AG10803 (cell line): ENCODE results near the gene UCN.
A peak's percentile ranks its signal among the peaks of the same experiment; 100 is the strongest.
"Not testable (repeated sequence)": the region's sequence is repeated elsewhere in the genome, so short reads cannot be mapped to it uniquely, and the experiment has no call there.

Source experiments
- DNase-seq: peaks from one replicate; pipeline ENCODE4 v3.0.0; 2010; ENCODE audit warnings: low read depth
- H3K4me3 ChIP-seq: 2 replicates; pipeline ENCODE4 v1.5.1; 2011; ENCODE audit warnings: mild to moderate bottlenecking, low read length, control low read depth
- TF ChIP-seq, protein P1 (sequence below): conservative IDR thresholded peaks from 2 replicates; pipeline ENCODE4 v1.5.1; 2011; ENCODE audit warnings: mild to moderate bottlenecking, low read length, control low read depth, inconsistent platforms

Gene UCN

DNA sequence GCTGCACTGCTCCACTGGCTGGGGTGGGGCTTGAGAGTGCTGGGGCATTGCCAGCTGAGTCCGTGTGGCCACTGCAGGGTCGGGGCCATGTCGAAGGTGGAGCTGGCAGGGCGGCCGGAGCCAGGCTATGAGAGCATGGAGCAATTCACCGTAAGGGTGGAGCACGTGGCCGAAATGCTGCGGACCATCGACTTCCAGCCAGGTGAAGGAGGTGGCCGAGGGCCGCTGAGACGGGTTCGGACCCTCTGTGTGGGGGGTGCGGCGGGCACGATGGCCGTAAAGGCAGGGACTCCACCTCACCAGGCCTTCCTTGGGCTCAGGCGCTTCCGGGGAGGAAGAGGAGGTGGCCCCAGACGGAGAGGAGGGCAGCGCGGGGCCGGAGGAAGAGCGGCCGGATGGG is 2.1 kb downstream of the UCN start:
- no peak overlapping the region for H3K4me3 ChIP-seq
- no peak for DNase-seq
- TF ChIP-seq, protein P1, sequence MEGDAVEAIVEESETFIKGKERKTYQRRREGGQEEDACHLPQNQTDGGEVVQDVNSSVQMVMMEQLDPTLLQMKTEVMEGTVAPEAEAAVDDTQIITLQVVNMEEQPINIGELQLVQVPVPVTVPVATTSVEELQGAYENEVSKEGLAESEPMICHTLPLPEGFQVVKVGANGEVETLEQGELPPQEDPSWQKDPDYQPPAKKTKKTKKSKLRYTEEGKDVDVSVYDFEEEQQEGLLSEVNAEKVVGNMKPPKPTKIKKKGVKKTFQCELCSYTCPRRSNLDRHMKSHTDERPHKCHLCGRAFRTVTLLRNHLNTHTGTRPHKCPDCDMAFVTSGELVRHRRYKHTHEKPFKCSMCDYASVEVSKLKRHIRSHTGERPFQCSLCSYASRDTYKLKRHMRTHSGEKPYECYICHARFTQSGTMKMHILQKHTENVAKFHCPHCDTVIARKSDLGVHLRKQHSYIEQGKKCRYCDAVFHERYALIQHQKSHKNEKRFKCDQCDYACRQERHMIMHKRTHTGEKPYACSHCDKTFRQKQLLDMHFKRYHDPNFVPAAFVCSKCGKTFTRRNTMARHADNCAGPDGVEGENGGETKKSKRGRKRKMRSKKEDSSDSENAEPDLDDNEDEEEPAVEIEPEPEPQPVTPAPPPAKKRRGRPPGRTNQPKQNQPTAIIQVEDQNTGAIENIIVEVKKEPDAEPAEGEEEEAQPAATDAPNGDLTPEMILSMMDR = no peak

DNA sequence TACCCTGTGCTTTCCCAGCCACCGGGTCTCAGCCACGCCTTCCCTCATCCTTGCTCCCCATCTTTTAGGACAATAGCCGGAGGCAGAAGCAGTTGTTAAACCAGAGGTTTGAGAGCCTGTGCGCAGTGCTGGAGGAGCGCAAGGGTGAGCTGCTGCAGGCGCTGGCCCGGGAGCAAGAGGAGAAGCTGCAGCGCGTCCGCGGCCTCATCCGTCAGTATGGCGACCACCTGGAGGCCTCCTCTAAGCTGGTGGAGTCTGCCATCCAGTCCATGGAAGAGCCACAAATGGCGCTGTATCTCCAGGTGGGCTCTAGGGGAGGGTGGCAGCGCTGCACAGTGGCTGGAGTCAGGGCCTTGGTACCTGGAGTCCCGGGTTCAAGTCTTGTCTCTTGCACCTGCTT is 2.7 kb downstream of the UCN start:
- TF ChIP-seq, protein P1 = no peak
- DNase-seq = no peak
- H3K4me3 ChIP-seq = no peak overlapping the region

DNA sequence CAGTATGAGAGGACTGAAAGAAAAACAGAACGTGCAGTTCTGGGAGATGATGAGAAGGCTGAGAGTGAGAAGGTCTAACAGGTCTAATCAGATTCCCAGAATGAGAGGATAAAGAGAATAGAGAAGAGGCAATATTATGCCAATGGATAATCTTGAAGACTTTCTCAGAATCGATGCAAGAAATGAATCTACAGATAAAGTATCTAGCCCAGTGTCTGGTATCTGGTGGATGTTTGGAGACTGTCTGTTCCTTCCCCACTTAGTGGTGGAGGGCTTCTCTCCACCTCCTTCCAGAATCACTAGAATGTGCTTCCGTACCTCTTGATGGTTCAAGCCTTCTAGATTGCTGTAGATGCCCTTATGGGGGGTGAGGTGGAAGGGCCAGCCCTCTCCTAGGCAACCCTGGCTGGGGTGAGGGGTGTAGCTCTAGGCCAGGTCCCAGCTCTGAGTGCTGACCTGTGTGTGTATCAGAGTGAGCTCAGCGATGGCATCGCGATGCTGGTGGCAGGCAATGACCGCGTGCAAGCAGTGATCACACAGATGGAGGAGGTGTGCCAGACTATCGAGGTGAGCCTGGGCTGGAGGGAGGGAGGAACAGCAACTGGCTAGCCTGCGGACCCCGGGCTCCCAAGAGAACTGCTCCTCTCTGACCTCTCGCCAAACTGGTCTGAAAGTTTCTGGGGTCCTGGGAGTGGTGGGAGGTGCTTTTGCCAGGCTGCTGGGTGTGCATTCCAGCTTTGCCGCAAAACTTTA is 3.6 kb downstream of the UCN start:
- no peak for DNase-seq
- no peak overlapping the region for H3K4me3 ChIP-seq
- TF ChIP-seq, protein P1 = no peak

DNA sequence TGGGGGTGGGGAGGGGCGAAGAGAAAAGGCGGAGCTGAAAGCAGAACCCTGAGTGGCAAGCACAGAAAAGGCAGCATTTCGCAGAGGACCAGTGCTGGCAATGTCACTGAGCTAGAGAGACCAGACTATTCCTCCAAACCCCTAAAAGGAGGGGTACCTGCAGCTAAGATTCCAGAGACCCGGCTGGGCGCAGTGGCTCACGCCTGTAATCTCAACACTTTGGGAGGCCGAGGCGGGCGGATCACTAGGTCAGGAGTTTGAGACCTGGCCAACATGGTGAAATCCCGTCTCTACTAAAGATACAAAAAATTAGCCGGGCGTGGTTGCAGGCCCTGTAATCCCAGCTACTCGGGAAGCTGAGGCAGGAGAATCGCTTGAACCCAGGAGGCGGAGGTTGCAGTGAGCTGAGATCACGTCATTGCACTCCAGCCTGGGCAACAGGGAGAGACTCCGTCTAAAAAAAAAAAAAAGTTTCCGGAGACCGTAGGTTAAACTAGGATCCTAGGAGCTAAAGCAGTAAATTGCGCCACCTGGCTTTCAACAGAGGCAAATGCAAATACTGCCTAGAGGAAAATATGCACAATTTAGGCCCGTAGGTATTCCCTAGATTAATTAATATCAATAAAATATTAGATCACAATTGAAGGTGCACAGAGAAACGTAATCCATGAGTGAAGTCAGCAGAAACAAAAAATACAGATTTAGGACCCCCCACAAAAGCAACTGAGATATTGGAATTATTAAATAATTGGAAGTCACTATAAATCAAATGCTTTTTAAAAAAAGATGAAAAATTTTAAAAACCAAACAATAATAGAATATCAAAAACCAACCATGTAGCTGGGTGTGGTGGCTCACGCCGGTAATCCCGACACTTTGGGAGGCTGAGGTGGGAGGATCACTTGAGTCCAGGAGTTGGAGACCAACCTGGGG is 4.9 kb downstream of the UCN start:
- TF ChIP-seq, protein P1 = peak; percentile 88
- H3K4me3 ChIP-seq = no peak overlapping the region
- peak; percentile 73 for DNase-seq

DNA sequence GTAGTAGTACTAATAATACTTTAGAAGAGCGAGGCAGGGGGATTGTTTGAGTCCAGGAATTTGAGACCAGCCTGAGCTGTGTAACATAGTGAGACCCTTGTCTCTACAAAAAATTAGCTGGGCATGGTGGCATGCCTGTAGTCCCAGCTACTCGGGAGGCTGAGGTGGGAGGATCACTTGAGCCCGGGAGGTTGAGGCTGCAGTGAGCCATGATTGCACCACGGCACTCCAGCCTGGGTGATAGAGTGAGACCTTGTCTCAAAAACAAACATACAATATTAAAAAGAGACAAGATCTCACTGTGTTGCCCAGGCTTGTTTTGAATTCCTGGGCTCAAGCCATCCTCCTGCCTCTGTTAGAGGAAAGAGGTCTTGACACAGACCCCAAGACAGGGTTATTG is 7.6 kb downstream of the UCN start:
- H3K4me3 ChIP-seq, DNase-seq: not testable (repeated sequence)

DNA sequence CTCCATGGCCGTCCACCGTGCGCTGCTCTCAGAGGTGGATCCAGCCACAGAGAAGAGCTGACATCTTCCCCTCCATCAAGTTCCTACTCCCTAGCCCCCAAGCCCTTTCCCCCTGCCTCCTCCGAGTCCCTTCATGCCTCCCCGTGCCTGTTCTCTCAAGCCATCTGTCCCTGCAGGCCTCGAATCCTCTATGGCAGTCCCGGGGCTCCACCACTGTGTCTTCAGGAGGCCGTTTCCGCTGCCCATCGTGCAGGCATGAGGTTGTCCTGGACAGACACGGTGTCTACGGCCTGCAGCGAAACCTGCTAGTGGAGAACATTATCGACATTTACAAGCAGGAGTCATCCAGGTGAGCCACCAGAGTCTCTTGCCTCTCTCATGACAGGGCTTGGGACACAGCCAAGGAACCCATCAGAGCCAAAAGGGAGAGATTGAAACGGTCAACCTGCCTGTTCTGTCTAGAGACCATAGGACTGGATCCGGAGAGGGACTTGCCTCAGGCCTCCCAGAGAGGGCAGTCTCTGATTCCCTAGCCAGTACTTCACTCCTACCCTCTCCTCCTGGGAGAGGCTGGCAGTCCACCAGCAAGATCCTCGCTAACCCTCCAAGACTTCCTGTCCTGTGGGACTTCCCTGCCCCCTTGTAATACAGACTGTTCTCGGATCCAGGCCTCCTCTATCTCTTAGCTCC is 9.7 kb downstream of the UCN start:
- TF ChIP-seq, protein P1 = no peak
- H3K4me3 ChIP-seq = no peak overlapping the region
- DNase-seq = no peak

DNA sequence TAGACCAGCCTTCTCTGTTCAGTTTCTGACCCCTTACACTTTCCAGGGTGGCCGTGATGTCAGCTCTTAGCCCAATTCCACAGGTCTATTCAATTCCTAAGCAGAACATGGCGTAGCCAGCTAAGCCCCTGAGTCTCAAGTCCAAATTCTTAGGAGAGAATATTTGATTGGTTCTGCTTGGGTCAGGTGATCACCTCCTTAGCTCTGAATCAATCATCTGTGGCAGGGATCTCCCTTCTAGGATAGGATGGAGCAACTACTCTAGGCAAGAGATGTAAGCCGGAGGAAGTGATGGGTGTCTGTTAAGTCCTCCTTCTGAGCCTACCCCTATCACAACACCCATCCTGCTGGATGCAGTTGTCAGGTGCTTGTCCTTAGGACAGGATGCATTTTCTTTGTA is 11.1 kb downstream of the UCN start:
- TF ChIP-seq, protein P1 = no peak
- DNase-seq = no peak
- H3K4me3 ChIP-seq = no peak overlapping the region
